OCI-M2 (cell line): ENCODE results near the gene DOCK10.

Experiments used
- DNase-seq: peaks from one replicate; lab custom pipeline; 2025; ENCODE audit not compliant: unreplicated experiment; lab: John Stamatoyannopoulos, UW

DOCK10 gene

GRCh38 chr2:224843141-224843540 lies 199.1 kb downstream of the DOCK10 start:
- no peak for DNase-seq

DNA sequence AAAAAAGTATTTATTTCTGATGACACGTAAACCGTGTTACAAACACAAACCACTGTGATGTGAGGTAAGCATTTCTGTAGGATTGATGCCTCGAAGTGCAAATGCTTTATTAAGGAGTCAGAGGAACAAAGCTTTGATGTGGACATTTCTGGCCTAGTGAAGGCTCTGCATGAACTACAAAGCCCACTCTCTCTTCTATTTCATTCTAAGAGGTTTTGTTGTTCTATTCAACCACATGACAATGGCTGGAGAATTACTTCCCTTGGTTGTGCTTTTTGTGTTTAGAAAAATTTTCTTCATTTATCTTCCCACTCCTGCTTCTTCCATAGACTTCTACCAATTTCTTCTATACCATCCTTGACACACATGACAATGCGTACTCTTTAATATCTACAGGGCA lies 200.4 kb downstream of the DOCK10 start:
- no peak for DNase-seq

- DNase-seq: no peak
Measured at GRCh38 chr2:224838335-224838734, 203.9 kb downstream of the DOCK10 start.

DNA sequence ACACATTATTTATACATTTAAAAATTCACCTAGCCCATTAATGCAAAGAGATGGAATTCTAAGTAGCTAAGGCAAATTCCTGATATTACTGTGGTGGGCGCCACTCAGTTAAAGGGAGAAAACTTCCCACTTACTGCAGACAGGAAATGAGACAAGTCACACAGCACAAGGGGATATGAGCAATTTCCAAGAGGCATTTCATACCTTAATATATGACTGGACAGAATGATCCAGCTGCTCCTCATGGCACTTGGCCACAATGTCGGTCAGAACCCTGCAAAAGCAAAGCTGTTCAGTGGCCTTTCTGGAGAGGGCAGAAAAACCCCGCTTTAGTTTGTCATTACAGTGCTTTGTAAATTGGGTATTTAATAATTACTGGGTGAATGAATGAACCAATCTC lies 204.7 kb downstream of the DOCK10 start:
- DNase-seq: no peak

DNA sequence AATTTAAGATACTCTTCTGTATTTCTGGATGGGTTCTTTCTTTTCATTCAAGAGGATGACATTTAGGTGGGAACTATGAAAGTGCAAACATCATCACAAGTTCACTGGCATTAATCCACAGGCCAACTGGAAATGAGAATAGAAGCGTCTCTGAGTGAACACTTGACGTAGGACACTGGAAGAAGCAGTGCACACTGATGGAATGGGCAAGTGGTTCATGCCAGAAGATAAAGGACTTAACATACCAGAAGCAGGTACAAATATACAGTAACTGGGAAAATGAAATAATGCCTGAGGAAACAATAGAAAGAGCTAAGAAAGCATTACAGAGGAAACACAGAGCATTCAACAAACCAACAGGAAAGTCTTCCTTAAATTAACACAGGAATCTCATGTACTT lies 205.2 kb downstream of the DOCK10 start:
- no peak for DNase-seq

- no peak for DNase-seq
Measured at GRCh38 chr2:224836263-224836662, 206.0 kb downstream of the DOCK10 start.

DNA sequence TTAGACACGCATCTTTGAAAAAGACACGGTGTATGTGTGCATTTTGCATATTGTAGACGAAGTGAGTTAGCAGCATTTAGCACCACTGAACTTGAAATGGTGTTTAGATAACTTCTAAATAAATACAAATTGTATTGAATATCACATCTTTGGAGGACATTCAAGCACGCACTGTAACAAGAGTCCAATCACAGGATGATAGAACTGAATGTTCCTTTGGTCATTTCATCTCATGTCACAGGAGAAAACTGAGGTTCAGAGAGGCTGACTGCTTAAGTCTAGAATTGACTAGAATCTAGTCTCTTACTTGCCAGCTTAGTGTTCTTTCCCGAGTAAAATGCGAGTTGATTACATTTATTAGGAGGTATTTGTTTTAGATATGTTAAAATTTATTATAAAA lies 206.9 kb downstream of the DOCK10 start:
- DNase-seq: no peak

- DNase-seq: no peak
Measured at GRCh38 chr2:224833986-224834385, 208.3 kb downstream of the DOCK10 start.

DNA sequence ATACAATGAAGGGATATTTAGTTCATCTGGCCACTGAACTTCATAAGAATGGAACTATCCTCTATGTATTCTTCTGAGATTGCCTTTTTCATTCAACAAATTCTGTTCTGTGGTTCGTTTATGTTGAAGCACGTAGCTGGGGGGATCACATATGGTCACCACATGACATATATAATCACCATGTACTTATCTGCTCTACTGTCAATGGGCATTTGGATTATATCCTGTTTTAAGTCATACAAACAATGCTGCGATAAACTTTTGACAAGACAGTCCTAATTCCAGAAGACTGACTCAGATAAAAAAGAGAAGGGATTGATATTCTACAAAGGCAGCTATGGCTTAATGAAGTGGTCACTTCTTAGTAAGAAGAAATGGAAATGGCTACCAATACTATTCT lies 210.1 kb downstream of the DOCK10 start:
- DNase-seq: no peak

DNA sequence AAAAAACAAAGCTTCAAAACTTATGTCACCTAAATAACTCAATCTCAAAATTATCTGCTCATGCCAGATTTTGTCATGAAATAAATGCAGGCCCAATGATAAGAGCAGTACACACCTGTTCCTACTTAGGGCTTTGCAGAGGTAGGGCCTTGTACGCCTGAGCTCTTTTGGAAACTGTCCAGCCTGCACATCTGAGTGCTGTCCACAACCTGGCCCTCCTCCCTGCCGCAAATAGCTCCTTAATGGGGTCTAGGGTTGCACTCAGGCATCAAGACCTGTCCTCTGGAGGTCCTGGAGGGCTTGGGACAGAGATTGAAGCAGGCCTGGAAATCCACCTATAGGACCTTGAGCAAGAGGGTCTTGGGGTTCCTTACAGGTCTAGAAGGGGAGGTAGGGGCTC lies 210.7 kb downstream of the DOCK10 start:
- no peak for DNase-seq

GRCh38 chr2:224820283-224820991 lies 221.8 kb downstream of the DOCK10 start:
- no peak for DNase-seq

DNA sequence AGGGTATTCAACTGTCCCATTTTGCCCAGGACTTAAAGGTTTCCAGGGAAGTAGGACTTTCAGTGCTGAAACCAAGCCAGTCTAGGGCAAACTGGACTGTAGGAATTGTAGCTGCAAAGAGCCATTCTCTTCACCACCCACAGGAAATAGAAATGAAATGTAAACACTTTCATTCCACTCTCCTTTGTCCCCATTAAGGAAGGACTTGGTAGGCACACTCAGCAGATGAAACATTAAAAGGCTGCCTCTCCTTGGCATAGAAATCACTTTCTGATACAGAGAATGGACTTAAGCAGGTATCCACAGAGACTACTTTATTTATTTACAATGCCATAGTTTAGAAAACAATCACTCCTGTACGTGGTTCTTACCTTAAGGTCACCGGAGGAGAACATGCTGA lies 223.2 kb downstream of the DOCK10 start:
- no peak for DNase-seq

DNA sequence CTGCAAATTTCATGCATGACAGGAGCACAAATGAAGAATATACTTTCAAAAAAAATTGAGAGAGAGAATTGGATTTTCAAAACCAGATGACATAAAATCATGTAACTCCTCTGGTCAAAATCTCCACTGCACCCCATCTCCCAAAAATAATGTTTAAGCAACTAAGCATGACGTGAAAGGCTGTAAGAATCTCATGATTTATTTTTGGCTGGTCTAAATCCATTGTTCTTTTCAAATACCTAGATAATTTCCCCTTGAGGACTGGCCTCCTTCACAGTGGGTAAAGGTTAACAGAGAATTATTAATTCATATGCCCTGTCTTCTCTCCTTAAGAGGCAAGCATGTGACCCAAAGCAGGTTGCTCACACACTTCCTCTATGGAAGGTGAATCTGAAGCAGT lies 224.6 kb downstream of the DOCK10 start:
- no peak for DNase-seq

GRCh38 chr2:224816816-224817215 lies 225.5 kb downstream of the DOCK10 start:
- DNase-seq: no peak

DNA sequence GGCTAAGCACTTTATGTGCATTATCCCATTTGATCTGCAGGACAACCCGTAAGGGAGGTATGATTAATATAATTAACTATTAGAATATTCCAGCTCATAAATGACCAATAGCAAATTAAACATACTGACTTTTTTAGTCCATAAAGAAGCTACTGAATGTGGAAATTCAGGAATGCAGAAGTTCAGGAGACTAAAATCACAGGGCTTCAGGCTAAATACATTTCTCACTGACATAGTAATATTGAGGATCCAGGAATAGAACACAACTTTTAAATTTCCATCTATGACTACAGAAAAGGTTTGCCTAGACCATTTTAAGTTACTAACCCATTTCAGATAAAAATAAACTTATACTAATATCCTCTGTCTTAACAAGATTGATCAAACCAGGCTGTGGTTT lies 228.7 kb downstream of the DOCK10 start:
- no peak for DNase-seq

- DNase-seq: no peak
Measured at GRCh38 chr2:224807153-224807964, 234.9 kb downstream of the DOCK10 start.

DNA sequence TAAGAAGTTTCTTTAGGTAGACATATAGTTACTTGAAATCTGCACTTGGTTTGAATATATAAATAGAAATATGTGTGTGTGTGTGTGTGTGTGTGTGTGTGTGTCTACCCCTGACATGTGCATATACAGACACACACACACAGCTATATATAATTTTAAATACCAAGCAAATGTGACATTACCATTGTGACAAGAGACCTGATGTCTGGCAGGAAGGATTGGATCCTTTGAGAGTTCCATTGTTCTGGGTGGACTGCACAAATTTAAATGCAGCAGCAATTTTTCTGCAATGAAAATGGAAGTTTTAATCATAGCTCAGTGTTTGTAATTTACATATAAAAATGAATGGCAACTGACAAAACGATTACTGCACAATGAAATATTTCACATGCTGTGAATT lies 238.3 kb downstream of the DOCK10 start:
- DNase-seq: no peak

DNA sequence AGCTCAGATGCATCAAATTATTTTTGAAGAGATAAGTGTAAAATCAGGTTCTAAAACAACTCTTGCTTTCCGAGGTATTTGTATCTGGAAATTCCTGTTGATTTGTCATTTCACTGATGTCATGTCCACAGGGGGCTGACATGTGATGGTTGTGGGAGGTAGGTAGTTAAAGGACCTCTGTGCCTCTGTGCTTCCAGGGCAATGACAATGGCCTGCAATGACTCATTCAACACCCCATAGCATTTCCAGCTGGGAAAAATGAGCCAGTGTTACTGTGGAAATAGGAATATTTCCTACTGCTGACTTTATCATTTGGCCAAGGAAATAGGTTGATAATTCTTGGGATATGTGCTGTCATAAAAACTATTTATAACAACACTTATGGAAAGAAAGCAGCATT lies 239.9 kb downstream of the DOCK10 start:
- DNase-seq: no peak

DNA sequence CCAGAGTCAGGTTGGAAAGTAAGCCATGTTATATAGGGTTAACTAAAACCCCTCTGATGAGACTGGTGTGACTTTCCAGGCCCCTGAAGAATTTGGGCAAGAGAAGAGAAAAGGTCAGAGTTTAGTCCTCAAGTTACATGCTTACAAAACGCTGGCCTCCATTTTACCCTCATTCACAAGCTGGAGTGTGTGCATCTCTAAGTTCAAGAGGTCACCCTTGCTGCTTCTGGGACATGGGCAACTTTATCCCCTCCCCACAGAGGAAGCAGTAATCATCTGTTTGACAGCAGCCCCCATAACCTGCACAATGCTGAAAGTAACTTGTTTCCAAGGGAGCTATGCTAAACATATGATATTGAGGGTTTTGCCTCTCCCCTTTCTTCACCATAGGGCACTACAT lies 240.9 kb downstream of the DOCK10 start:
- no peak for DNase-seq

DNA sequence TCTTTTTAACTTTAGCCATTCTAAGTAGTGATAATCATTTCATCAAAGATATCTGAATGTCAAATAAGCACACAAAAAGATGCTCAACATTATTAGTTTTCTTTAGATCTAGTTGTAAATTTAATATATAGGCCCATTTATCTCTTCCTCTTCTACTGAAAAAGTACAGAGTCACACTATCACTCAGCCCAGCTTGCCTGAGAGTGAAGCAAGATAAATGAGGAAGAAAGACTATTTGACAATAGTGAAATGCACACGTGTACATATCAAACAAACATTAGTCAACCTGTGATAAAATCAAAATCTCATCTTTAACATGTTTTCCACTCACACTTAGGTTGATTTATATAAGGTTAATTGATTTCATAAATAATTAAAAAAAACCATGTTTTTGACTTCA lies 242.6 kb downstream of the DOCK10 start:
- DNase-seq: no peak

DNA sequence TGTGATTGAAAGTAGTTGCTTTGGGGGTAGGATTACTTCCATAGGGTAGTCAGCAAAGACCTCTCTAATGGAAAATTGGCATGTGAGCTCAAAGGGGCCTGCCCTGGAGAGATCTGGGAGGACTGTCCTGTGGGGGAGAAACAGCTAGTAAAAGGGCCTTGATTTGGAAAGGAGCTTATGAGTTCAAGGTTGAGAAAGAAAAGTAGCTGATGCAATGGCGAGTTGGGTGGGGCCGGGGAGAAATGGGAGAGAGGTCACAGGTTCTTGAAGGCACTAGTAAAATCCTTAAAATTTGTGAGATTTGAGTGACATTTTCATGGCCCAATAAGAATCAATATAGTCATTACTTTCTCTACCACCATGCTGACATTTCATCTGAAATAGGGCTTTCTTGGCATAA lies 244.1 kb downstream of the DOCK10 start:
- DNase-seq: no peak

GRCh38 chr2:224796695-224797305 lies 245.5 kb downstream of the DOCK10 start:
- no peak for DNase-seq
